GM21576 (cell line): Measurements from ENCODE around the gene PAFAH1B1.
"Not testable (repeated sequence)": the region's sequence is repeated elsewhere in the genome, so short reads cannot be mapped to it uniquely, and the experiment has no call there.

Experiments used
- ATAC-seq: cut with Tn5 transposase; IDR thresholded peaks from one replicate; pipeline ENCODE4 v1.9.1; 2021; ENCODE audit warnings: mild to moderate bottlenecking, moderate library complexity; ENCODE audit not compliant: unreplicated experiment

PAFAH1B1 gene

DNA sequence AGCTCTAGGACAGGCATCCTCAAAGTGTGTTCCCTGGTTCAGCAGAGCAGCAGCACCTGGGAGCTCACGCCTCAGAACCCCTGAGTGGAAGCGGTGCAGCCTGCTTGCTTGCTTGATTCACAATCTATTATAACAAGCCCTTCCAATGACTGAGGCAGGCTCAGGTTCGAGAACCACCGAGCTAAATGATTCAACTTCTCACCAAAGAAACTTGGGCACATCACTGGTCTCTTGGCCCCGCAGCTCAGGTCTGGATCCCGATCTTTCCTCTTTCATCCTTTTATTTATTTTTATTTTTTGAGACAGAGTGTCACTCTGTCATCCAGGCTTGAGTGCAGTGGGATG lies 93.6 kb downstream of the PAFAH1B1 start:
- ATAC-seq: no peak

DNA sequence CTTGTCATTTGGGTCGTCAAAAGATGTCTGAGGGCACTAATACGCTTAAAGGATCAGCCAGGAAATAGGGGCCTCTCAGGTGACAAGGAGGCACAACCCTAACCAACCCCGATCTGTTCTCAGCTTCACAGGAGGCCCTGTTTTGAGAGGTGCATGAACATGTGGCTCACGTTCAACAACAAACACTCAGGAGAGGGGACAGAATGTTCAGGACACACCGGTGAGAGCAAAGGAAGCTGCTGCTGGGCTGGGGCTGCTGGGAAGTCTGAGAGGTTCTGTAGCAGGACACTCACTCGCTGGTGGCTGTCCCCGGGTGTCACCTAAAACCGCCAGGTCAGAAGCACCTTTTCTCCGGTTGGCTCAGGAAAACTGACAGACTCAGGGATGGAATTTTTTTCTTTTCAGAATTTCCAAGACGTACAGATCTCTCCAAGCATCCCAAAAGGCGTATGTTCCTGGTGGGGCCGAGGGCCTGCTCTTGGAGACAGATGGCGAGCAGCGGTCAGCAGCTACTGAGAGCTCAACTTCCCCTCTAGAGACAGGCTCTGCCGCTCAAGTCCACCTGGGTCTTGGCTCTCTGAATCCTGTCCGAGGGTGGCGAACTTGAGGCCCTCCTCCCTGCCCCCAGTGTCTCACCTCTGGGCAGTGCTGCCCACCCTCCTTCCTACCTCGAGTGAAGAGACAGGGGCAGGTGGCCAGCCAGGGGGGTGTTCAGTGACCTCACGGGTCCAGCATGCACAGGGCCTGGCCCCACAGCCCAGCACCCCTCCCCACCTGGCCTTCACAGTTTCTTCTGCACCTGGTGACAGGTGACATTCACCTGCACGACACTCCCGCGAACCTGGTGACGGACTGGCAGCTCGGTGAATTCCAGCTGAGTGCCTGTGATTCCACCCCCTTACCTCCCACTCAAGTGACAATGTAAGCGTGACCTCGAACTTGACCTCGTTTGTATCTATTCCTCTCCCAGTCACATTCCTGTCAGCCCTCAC lies 95.2 kb downstream of the PAFAH1B1 start:
- ATAC-seq: no peak

DNA sequence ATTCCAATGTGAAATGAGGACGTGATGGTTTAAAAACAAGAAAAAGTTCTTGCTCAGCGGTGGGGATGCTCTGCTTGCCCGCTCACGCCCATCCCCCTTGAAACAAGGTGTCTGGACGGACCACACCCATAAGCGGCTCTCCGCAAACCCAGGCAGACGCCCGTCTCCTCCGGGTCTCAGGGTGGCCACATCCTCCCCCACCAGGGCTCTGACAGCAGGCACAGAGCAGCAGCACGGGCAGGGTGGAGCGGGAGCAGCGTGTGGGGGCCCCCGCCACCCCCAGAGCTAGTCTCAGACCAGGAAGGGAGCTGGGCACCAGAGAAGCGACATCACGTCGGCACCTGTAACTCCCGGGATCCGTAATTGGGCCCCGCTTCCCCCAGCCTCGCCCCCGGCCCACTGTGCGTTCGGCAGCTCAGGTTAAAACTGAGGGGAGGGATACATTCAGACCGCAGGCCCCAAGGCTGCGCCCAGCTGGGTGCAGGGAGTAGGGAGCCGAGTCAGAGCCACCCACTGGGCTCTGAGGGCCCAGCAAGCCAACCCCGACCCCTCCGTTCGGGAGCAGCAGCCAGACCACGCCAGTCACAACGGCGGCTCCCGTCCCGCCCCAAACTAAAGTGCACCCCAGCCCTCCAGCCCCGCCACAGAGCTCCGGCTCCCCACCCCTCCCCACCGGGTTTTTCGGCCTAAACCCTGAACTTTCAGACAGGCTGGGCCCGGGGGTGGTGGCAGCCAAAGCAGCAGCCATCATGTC lies 96.1 kb downstream of the PAFAH1B1 start:
- no peak for ATAC-seq

- no peak for ATAC-seq
Measured at GRCh38 chr17:2690165-2691068, 97.0 kb downstream of the PAFAH1B1 start.

DNA sequence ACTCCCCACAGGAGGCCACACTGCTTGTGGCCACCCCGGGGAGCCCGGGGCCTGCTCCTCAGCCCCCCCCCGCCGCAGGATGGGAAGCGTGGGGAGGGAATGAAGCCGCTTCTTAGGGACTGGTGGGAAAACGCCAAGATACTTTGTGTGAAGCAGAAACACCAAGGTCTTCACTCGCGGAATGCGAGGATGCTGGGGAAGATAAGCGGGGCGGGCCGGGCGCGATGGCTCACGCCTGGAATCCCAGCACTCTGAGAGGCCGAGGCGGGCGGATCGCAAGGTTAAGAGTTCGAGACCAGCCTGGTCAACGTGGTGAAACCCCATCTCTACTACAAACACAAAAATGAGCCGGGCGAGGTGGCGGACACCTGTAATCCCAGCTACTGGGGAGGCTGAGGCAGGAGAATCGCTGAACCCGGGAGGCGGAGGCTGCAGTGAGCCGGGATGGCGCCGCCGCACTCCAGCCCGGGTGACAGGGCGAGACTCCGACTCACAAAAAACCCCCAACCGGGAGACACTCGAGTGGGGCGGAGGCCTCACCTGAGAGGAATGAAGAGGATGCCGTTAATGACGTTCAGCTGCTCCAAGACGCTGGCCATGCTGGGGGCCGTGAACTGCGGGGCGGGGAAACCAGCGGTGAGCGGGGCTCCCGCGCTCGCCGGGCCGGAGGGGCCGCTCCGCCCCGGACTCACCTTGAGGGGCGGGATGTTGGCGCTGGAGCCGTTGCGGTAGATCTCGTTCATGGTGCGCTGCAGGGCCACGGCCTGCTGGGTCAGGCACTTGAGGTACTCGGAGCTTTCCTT lies 97.8 kb downstream of the PAFAH1B1 start:
- ATAC-seq: no peak

DNA sequence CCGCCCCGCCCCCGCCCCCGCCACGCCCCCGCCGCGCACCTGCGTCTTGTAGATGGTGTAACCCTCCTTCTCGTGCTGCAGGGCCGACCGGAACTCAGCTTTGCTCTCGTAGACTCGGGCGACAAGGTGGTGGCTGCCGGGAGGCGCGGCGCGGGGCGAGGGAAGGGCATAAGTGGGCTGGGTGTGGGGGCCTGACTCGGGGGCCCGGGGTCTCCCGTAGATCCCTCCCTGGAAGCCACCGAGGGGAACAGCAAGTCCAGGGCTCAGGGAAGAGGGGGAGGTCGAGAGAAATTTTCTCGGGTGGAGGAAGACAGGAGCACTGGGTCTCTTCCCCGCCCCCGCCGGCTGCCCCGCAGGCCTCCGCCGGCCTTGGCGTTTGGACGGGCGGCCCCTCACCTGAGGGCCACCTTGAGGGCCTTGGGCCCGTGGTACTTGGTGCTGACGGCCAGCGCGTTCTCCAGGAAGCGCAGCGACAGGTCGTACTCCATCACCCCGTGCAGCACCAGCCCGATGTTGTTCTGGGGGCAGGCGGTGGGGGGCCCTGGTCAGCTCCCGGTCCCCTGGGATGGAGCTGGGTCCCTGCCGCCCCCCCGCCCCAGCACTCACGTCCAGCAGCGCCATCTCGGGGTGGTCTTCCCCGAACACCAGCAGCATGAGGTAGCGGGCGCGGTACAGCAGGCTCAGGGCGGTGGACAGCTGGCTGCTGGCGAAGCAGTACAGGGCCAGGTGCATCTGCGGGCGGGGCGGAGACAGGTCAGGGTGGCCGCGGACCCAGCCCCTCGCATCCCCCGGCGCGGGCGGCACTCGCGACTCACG lies 98.7 kb downstream of the PAFAH1B1 start:
- no peak for ATAC-seq

- ATAC-seq: no peak
Measured at GRCh38 chr17:2692781-2693135, 99.3 kb downstream of the PAFAH1B1 start.

DNA sequence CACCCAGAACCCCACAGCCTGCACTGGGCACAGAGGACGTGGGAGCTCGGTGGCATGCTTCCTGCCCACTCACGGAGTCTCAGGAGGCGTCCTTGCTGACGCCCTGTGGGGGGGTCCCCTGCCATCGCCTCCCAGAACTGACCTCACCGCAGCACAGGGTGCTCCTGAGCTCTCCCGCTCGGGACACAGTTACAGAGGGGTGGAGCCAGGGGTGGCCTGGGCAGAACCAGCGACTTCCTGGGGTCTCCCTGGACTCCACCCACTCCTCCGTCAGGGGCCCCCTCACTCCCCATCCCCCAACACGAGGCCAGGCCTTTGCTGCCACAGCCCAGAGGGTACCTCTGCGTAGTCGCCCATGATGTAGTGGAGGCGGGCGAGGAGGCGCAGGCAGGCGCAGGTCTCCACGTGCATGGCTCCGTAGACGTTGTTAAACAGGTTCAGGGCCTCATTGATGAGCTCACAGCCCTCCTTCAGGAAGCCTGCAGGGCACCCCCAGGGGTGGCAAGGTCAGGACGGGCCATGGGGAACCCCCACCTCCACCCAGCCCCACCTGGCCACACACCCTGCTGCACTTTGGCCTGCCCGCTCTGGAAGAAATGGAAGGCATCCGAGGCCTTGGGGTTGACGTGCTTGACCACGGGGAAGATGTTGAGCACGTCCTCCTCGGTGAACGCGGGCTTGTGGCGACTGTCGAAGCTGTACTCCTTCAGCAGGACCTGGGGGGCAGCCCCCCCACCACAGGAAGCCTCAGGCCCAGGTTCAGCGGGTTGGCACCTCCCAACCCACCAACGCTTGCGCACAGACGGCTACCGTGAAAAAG lies 100.3 kb downstream of the PAFAH1B1 start:
- ATAC-seq: no peak

- no peak for ATAC-seq
Measured at GRCh38 chr17:2694381-2695242, 101.2 kb downstream of the PAFAH1B1 start.

DNA sequence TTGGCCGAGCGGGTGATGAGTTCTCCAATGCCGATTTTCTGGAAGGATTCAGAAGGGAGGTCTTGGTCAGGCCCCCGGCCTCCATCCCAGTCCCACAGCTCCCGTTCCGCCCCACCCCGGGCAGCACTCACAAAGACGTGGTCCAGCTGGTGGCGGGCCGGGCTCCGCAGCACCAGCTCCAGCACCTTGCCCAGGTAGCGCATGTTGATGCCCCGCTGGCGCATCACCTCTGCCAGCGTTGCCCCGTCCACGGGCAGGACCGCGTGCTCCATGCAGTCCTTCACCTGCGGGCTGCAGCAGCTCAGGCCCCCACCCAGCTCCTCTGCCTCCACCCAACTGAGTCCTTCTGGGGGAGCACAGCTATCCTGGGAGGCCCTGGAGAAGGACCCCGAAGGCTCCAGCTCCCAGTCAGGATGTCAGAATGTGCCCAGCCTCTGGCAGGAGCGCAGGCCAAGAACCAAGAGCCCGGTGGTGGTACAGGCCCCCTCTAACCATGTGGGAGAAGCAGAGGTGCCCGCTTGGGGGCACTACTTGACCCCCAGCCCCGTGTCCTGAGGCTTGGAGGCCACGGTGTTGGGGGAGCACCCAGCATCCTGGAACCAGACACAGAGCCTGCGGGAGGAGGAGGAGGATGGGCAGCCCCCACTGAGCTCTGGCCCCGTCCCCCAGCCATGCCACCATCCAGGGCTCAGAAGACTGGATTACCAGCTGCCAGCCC lies 101.9 kb downstream of the PAFAH1B1 start:
- ATAC-seq: no peak

DNA sequence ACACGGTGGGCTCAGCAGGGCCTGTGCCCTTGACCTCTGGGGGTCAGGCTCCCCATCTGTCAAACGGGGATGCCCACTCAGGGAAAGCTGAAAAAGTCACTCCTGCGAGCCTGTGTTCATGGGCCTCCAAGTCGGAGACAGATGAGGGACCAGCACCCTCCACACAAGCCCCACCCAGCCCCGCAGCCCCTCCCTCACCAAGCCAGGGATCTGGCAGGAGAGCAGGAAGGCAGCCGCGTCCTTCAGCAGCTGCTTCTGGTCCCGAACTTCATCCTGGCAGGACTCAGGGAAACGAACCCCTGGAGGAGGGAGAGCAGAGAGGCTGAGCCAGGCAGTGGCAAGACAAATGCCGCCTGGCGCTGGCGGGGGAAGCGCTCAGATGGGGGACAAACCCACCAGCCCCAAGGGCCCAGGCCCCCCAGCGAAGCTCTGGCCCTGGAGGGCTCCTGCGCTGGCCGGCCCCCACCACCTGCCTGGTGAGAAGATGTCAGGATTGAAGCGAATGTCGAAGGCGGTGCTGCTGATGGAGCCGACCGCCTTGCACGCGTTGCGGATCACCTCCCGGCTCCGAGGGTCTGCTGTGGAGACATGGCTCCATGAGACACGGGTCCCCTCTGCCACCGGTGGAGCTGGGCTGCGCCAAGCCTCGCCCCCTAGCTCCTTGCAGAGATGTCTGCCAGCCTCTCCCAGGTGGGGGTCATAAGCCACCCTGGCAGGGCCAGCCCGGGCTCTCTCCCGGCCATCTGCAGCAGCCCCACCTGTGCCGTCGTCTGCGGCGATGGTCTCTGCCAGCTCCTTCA lies 102.7 kb downstream of the PAFAH1B1 start:
- no peak for ATAC-seq

- no peak for ATAC-seq
Measured at GRCh38 chr17:2697611-2698162, 104.2 kb downstream of the PAFAH1B1 start.

- not testable (repeated sequence) for ATAC-seq
Measured at GRCh38 chr17:2699216-2699805, 105.9 kb downstream of the PAFAH1B1 start.

DNA sequence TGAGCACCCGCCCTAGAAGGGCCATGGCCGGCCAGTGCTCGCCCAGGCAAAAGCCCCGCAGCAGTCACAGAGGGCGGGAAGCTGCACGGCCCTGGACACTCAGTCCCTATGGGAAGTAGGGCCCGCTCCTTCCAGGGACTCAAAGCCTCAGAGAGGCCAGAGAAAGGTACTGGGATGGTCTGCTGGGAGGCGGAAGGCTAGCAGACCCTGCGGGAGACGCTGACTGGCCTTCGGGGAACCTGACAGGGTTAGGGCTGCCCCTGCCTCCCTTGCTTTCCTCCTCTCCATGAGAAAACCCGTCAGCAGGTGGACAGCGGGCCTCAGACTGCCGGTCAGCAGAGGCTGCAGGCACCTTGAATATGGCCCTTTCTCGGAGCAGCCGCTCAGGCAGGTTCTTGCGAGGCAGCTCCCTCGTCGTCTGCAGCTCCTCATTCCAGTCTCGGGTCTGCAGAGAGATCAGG lies 106.6 kb downstream of the PAFAH1B1 start:
- ATAC-seq: no peak

- ATAC-seq: no peak
Measured at GRCh38 chr17:2700491-2701141, 107.2 kb downstream of the PAFAH1B1 start.
